Measurements from ENCODE around the gene HESX1.

The HESX1 gene

DNA sequence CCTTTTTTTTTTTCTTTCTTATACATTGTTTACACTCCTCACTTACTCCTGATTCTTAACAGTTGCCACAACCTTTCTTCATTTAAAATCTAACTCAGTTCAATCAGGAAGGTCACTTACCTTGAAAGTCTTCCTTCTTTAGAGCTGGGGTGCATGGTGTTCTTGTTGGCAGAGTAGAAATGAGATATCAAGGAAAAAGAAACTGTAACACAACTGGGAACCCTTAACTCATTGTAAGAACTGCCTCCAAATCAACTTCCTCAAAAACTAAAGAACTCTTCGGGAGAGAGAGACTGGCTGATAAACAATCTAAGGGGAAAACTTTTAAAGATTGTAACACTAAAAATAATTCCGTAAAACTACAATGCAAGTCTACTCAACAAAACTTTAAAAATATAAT lies 26.4 kb upstream of the HESX1 start:
- TF ChIP-seq, protein P1, sequence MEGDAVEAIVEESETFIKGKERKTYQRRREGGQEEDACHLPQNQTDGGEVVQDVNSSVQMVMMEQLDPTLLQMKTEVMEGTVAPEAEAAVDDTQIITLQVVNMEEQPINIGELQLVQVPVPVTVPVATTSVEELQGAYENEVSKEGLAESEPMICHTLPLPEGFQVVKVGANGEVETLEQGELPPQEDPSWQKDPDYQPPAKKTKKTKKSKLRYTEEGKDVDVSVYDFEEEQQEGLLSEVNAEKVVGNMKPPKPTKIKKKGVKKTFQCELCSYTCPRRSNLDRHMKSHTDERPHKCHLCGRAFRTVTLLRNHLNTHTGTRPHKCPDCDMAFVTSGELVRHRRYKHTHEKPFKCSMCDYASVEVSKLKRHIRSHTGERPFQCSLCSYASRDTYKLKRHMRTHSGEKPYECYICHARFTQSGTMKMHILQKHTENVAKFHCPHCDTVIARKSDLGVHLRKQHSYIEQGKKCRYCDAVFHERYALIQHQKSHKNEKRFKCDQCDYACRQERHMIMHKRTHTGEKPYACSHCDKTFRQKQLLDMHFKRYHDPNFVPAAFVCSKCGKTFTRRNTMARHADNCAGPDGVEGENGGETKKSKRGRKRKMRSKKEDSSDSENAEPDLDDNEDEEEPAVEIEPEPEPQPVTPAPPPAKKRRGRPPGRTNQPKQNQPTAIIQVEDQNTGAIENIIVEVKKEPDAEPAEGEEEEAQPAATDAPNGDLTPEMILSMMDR (conservative IDR thresholded peaks at IDR 0.05) = no peak
- TF ChIP-seq ZFX (IDR thresholded peaks at IDR 0.05) = no peak
- H3K27ac ChIP-seq = no peak overlapping the region

- no peak overlapping the region for H3K27ac ChIP-seq
- no peak for TF ChIP-seq ZFX (IDR thresholded peaks at IDR 0.05)
- TF ChIP-seq, protein P1 (conservative IDR thresholded peaks at IDR 0.05) = no peak
Measured at GRCh38 chr3:57224856-57225255, 25.1 kb upstream of the HESX1 start.

GRCh38 chr3:57221883-57222282 lies 22.1 kb upstream of the HESX1 start:
- H3K27ac ChIP-seq = no peak overlapping the region
- no peak for TF ChIP-seq ZFX (IDR thresholded peaks at IDR 0.05)
- TF ChIP-seq, protein P1 (conservative IDR thresholded peaks at IDR 0.05) = peak; percentile 68

DNA sequence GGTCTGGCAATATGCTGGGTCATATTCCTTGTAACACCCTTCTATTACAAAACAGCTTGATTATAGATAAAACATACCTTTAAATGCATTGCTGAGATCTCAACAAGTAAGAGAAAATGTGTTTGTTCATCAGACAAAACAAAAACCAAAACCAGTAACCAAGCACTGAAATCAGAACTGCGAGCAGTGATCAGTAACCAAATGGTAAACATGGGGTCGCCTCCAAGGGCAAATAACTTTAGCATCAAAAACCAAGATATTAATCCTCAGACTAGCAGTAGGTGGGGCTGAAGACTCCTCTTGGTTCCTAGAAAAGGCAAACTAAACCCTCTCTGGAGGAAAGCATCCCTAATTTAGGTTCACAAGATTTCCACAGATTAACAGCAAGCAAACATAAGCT lies 6.6 kb upstream of the HESX1 start:
- H3K27ac ChIP-seq = no peak overlapping the region
- no peak for TF ChIP-seq ZFX (IDR thresholded peaks at IDR 0.05)
- TF ChIP-seq, protein P1 (conservative IDR thresholded peaks at IDR 0.05) = no peak

DNA sequence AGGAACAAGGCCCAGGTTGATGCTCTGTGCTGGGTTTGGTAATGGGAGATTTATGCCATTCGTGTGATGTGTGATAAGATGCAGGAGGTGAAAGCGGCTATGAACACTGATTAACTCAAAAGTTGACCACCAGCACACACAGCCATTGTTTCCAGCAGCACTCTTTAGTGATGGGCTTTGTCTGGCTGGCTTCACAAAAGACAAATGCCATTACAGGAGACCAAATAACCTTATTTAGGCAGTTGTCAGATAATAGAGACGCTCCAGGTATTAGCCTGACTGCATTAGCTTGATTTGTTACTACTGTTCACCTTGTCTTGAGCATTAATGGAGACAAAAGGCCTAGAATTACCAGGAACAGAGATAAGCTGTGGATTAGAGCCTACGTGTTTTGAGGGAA lies 5.1 kb downstream of the HESX1 start:
- H3K27ac ChIP-seq = no peak overlapping the region
- no peak for TF ChIP-seq ZFX (IDR thresholded peaks at IDR 0.05)
- TF ChIP-seq, protein P1 (conservative IDR thresholded peaks at IDR 0.05) = no peak

GRCh38 chr3:57192028-57192427 lies 7.8 kb downstream of the HESX1 start:
- TF ChIP-seq ZFX (IDR thresholded peaks at IDR 0.05) = no peak
- TF ChIP-seq, protein P1 (conservative IDR thresholded peaks at IDR 0.05) = no peak
- no peak overlapping the region for H3K27ac ChIP-seq

DNA sequence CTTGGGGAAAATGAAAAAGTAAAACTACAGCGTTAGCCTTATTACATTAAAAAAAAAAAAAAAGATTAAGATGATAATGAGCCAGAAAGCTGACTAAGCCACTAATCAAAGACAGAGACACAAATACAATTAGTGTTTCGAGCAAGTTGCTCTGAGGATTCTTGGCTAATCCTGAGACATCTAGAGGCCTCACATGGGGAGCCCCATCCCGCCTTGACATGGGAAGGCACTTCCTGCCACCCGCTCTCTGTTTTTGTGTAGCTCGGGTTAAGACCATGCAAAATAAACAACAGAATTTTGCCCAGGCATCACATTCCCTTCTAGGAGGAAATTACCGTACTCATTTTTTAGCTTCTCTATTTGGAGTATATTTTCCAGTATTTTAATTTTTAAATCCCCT lies 15.3 kb downstream of the HESX1 start:
- no peak overlapping the region for H3K27ac ChIP-seq
- TF ChIP-seq, protein P1 (conservative IDR thresholded peaks at IDR 0.05) = no peak
- TF ChIP-seq ZFX (IDR thresholded peaks at IDR 0.05) = no peak
